HepG2 (cell line): ENCODE results near the gene IL27RA. TPM values are rescaled to one million over a fixed set of nuclear protein-coding genes. Genes with fewer than 3 reads are reported as not detected.

Experiments
- ARNTL ChIP-seq: sonication (generic); formaldehyde crosslinking; IDR thresholded peaks from 2 replicates; pipeline ENCODE4 v1.4.0; 2020; ENCODE audit warnings: mild to moderate bottlenecking, missing genetic modification reagents
- EZH2 ChIP-seq: conservative IDR thresholded peaks from 2 replicates; pipeline ENCODE4 v1.6.1; 2012; ENCODE audit warnings: mild to moderate bottlenecking, low read depth, low read length, moderate library complexity
- FOXO1 ChIP-seq: sonication (generic); formaldehyde crosslinking; IDR thresholded peaks from 2 replicates; pipeline ENCODE4 v1.4.0; 2020; ENCODE audit warnings: missing genetic modification reagents
- KDM1A ChIP-seq: IDR thresholded peaks from 2 replicates; pipeline ENCODE4 v1.6.1; 2016; ENCODE audit warnings: missing compliant biosample characterization
- SIX4 ChIP-seq: sonication (generic); formaldehyde crosslinking; IDR thresholded peaks from 2 replicates; pipeline ENCODE4 v1.4.0; 2020; ENCODE audit warnings: missing genetic modification reagents
- SMAD1 ChIP-seq: sonication (generic); formaldehyde crosslinking; IDR thresholded peaks from 2 replicates; pipeline ENCODE4 v1.4.0; 2020; ENCODE audit warnings: missing genetic modification reagents, low read depth, mild to moderate bottlenecking, borderline replicate concordance
- SP140L ChIP-seq: sonication (generic); formaldehyde crosslinking; IDR thresholded peaks from 2 replicates; pipeline ENCODE4 v1.4.0; 2020; ENCODE audit warnings: missing genetic modification reagents, borderline replicate concordance
- TRAFD1 ChIP-seq: sonication (generic); formaldehyde crosslinking; IDR thresholded peaks from 2 replicates; pipeline ENCODE4 v1.5.1; 2020; ENCODE audit warnings: missing genetic modification reagents, mild to moderate bottlenecking, borderline replicate concordance
- ZNF142 ChIP-seq: sonication (generic); formaldehyde crosslinking; IDR thresholded peaks from 2 replicates; pipeline ENCODE4 v1.4.0; 2020; ENCODE audit warnings: missing genetic modification reagents
- ZNF180 ChIP-seq: sonication (generic); formaldehyde crosslinking; IDR thresholded peaks from 2 replicates; pipeline ENCODE4 v1.4.0; 2020; ENCODE audit warnings: low read depth, missing genetic modification reagents, borderline replicate concordance
- ZNF333 ChIP-seq: sonication (generic); formaldehyde crosslinking; IDR thresholded peaks from 2 replicates; pipeline ENCODE4 v1.4.0; 2020; ENCODE audit warnings: mild to moderate bottlenecking, missing genetic modification reagents, borderline replicate concordance
- ZNF430 ChIP-seq: sonication (generic); formaldehyde crosslinking; IDR thresholded peaks from 2 replicates; pipeline ENCODE4 v1.9.0; 2021; ENCODE audit warnings: mild to moderate bottlenecking, missing genetic modification reagents
- ZNF781 ChIP-seq: sonication (generic); formaldehyde crosslinking; IDR thresholded peaks from 2 replicates; pipeline ENCODE4 v1.5.1; 2020; ENCODE audit warnings: borderline replicate concordance, mild to moderate bottlenecking, missing genetic modification reagents; ENCODE audit errors: not compliant biosample characterization
- ZNF891 ChIP-seq: sonication (generic); formaldehyde crosslinking; IDR thresholded peaks from 2 replicates; pipeline ENCODE4 v1.5.0; 2020; ENCODE audit warnings: mild to moderate bottlenecking, missing genetic modification reagents
- polyA plus RNA-seq, 8 experiments: library from polyadenylated mRNA; depleted of rRNA in 3 of 8; stranded (reverse) in 7 of 8; unstranded in 1 of 8; fragments of >200 nt; fragmentation: Illumina TruSeq in 4 of 8; extraction: Trizol in 4 of 8; gene quantifications; 2 replicates each; pipeline versions ENCODE4 v1.2.1 to v1.2.3, GENCODE V29; 2011 to 2016; ENCODE audit warnings: low read depth in 4 of 8, missing spikeins in 1 of 8, mixed read lengths in 1 of 8; ENCODE audit not compliant: insufficient read depth in 1 of 8
- total RNA-seq, 5 experiments: library from RNA; depleted of rRNA; stranded (reverse); fragments of >200 nt; fragmentation: Illumina TruSeq; extraction: Trizol; gene quantifications; 2 replicates each; pipeline ENCODE4 v1.2.3, GENCODE V29; 2016; ENCODE audit warnings: low read depth in 1 of 5
- TF ChIP-seq, protein P1 (sequence below): sonication (generic); formaldehyde crosslinking; IDR thresholded peaks from 2 replicates; pipeline ENCODE4 v1.8.1; 2023; ENCODE audit warnings: mild to moderate bottlenecking, missing genetic modification reagents
- TF ChIP-seq, protein P2 (sequence below): IDR thresholded peaks from 2 replicates; pipeline ENCODE4 v1.6.1; 2016; ENCODE audit warnings: low read depth, control low read depth
- TF ChIP-seq, protein P3 (sequence below): sonication (generic); formaldehyde crosslinking; IDR thresholded peaks from 2 replicates; pipeline ENCODE4 v1.4.0; 2020; ENCODE audit warnings: mild to moderate bottlenecking, missing genetic modification reagents
- TF ChIP-seq, protein P4 (sequence below): sonication (generic); formaldehyde crosslinking; IDR thresholded peaks from 2 replicates; pipeline ENCODE4 v1.5.1; 2020; ENCODE audit warnings: missing genetic modification reagents, mild to moderate bottlenecking, borderline replicate concordance

IL27RA gene
- total and polyA plus RNA-seq, 2 of the 13 experiments (the other 11 are each of a cell fraction or from before 2014, with no cell fraction given): 3.5 to 8.1 TPM

GRCh38 chr19:14061081-14061749, 29.7 kb downstream of the IL27RA start (continued):
- TF ChIP-seq ZNF142 (CRISPR knock-in tag) (no peak), ARNTL (0 out of 2 replicates have a peak, but pooled peaks have one; percentile 55), SMAD1 (no peak), SIX4 (CRISPR knock-in tag) (no peak), EZH2 (no peak), SP140L (CRISPR knock-in tag) (no peak), KDM1A (CRISPR knock-in tag) (no peak), TRAFD1 (CRISPR knock-in tag) (no peak), FOXO1 (no peak), ZNF333 (CRISPR knock-in tag) (no peak), ZNF781 (CRISPR knock-in tag) (no peak), ZNF430 (CRISPR knock-in tag) (no peak), ZNF891 (CRISPR knock-in tag) (no peak; the same call in 1 of the 2 replicates), ZNF180 (CRISPR knock-in tag) (no peak)
- TF ChIP-seq, protein P1, sequence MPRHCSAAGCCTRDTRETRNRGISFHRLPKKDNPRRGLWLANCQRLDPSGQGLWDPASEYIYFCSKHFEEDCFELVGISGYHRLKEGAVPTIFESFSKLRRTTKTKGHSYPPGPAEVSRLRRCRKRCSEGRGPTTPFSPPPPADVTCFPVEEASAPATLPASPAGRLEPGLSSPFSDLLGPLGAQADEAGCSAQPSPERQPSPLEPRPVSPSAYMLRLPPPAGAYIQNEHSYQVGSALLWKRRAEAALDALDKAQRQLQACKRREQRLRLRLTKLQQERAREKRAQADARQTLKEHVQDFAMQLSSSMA (CRISPR knock-in tag): 0 out of 2 replicates have a peak, but pooled peaks have one; percentile 38
- TF ChIP-seq, protein P2, sequence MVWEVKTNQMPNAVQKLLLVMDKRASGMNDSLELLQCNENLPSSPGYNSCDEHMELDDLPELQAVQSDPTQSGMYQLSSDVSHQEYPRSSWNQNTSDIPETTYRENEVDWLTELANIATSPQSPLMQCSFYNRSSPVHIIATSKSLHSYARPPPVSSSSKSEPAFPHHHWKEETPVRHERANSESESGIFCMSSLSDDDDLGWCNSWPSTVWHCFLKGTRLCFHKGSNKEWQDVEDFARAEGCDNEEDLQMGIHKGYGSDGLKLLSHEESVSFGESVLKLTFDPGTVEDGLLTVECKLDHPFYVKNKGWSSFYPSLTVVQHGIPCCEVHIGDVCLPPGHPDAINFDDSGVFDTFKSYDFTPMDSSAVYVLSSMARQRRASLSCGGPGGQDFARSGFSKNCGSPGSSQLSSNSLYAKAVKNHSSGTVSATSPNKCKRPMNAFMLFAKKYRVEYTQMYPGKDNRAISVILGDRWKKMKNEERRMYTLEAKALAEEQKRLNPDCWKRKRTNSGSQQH: no peak
- TF ChIP-seq, protein P3, sequence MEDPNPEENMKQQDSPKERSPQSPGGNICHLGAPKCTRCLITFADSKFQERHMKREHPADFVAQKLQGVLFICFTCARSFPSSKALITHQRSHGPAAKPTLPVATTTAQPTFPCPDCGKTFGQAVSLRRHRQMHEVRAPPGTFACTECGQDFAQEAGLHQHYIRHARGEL (CRISPR knock-in tag): no peak
- TF ChIP-seq, protein P4, sequence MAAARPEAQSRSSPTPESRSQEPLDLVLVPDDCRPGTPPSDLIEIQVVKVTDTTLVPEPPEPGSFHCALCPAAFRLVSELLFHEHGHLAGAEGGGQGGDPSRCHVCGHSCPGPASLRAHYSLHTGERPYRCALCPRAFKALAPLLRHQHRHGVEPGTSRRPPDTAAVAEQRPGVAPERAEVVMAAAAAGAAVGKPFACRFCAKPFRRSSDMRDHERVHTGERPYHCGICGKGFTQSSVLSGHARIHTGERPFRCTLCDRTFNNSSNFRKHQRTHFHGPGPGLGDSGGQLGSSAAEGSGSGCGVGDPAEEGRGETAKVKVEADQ (CRISPR knock-in tag): no peak
